HFF-Myc (cell line): ENCODE measurements around the gene GPC4.

Source experiments
- DNase-seq: peaks from one replicate; pipeline ENCODE4 v3.0.0-alpha.2; 2011; ENCODE audit warnings: low read depth; ENCODE audit errors: extremely low read depth
- H3K4me3 ChIP-seq: replicated peaks from 2 replicates; pipeline ENCODE4 v1.5.1; 2011; ENCODE audit warnings: low read depth, mild to moderate bottlenecking, control low read depth, low read length
- TF ChIP-seq, protein P1 (sequence below): IDR thresholded peaks from 2 replicates; pipeline ENCODE4 v1.5.1; 2012; ENCODE audit warnings: mild to moderate bottlenecking, low read depth, low read length, control low read depth; ENCODE audit errors: missing control alignments

Gene GPC4

DNA sequence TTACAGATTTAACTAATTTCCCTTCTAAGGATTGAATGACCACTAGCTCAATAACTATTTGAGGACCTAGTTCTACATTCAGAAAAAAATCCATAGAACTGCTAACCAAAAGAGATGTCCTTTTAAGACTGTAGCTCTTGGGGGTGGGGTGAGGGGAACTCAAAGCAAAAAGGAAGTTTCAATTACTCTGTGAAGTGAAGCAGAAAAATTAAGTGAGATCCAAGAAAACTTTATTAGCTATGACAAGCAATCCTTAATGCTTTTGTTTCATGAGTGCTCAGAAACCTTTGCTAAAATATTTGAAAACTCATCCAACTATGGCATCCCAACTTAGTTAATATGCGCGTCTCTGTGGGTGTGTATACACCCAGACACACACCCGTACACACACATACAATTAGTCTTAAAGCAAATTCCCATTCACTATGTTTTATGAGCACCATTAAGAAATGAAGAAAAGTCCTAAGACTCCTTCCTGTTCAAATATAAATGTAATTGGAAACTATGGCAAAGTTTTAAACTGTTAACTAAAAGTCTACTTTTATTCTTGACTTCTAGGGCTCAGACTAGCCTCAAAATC is 44.5 kb downstream of the GPC4 start:
- DNase-seq = no peak
- no peak overlapping the region for H3K4me3 ChIP-seq
- TF ChIP-seq, protein P1, sequence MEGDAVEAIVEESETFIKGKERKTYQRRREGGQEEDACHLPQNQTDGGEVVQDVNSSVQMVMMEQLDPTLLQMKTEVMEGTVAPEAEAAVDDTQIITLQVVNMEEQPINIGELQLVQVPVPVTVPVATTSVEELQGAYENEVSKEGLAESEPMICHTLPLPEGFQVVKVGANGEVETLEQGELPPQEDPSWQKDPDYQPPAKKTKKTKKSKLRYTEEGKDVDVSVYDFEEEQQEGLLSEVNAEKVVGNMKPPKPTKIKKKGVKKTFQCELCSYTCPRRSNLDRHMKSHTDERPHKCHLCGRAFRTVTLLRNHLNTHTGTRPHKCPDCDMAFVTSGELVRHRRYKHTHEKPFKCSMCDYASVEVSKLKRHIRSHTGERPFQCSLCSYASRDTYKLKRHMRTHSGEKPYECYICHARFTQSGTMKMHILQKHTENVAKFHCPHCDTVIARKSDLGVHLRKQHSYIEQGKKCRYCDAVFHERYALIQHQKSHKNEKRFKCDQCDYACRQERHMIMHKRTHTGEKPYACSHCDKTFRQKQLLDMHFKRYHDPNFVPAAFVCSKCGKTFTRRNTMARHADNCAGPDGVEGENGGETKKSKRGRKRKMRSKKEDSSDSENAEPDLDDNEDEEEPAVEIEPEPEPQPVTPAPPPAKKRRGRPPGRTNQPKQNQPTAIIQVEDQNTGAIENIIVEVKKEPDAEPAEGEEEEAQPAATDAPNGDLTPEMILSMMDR = no peak

DNA sequence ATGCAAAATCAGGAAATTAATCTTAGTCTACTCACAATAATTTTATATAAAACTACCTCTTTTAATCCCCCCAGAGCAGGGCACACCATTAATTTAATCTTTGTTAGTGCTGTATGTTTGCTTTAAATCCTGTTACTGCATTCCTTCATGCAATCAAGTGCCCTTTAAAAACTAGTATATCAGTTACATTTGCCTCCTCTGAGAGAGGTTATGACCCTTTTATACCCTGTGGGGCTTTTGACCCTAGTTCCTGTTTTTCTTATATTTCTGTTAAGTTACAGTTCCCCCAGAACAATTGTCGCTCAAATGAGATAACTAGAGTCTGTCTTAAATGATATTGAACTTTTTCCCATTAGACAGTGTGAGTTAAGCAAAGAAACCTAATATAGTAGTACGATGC is 46.2 kb downstream of the GPC4 start:
- TF ChIP-seq, protein P1 = no peak
- H3K4me3 ChIP-seq = no peak overlapping the region
- DNase-seq = no peak

DNA sequence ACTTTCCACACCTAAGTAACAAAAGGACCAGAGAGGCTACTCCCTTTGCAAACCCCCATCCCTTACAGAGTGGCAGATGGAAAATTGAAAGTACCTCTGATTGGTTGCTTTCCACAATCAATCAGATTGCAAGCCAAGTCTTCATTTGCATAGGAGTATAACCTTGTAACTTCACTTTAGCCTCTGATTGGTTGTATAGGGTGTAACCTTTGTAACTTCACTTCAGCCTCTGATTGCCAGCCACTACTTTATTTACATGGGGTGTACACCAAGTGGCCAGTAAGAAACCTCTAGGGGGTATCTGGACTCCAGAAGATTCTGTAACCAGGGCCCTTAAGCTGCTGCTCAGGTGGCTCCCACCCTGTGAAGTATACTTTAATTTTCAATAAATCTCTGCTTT is 48.6 kb downstream of the GPC4 start:
- no peak for DNase-seq
- no peak overlapping the region for H3K4me3 ChIP-seq
- TF ChIP-seq, protein P1 = no peak

DNA sequence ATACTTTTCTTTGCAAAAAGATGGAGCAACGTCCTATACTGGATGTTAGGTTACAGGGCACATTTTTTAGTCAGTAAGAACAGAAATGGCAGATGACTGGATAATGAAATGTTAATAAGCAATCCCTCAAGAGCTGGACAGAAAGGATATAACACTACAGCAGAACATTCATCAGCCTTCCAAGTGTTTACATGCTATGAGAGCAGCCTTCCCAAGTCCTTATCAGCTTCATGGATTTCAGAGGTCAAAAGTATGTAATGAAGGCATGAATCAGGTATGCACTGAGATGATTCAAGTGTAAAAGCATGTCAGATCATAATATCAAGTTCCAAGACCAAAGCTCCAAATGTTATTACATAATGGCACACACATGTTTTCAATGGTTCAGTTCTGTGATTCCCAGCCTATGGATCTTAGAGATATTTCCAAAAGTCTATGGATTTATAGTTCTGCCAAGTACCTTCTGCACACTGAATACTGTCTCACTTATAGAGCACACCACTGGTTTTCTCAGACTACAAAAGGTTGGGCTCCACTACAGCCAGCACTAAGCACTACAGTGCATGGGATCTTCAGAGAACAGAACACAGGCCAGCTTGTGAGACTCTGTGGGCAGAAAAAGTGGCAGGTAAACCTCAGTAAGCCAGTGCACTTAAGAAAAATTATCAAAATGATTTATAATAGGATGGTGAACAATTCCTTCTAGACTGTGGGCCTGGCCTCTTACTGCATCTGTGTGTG is 49.2 kb downstream of the GPC4 start:
- no peak for DNase-seq
- TF ChIP-seq, protein P1 = no peak
- no peak overlapping the region for H3K4me3 ChIP-seq

DNA sequence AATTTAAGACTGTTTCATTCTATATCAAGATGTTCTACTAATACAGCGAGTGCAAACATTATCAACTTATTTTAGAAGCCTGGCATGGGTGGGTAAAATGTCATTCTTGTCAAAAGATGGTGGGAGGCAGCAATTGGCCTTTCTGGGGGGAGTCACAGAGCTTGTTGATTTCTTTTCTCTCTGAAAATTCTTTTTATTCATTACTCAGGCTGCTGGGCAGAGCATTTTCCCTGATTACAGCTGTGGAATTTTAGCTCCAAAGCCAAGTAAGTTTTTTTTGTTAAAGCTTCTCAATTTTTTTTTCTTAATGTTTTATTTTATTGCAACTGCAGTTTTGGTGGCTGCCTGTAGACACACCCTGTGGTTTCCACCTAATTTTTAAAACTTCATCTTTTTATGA is 50.4 kb downstream of the GPC4 start:
- TF ChIP-seq, protein P1 = no peak

DNA sequence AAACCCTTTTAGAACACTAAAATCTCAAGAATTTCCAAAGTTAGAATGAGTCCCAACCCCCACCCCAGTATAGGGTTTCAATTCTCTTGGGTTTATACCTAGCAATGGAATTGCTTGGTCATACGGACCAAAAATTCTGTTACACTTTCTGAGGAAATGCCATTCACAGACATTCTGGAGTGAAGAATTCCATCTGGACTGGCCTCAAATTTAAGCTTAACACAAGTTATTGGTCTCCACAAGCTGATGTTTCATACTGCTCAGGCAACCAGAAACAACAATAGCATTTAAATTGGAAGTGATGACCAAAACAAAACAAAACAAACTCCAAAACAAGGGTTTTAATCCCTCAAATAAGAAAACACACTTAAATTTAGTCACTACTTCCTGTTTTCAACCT is 51.1 kb downstream of the GPC4 start:
- H3K4me3 ChIP-seq = no peak overlapping the region
- DNase-seq = no peak
- TF ChIP-seq, protein P1 = no peak

More for the DNA sequence above, 50.4 kb downstream of the GPC4 start:
- DNase-seq = no peak
- no peak overlapping the region for H3K4me3 ChIP-seq
